Vagina (tissue), 2 donors: ENCODE measurements around the gene EXD3.

Experiments used
- CTCF ChIP-seq, 3 experiments: fragments of 450-650 bp in 2 of 3; fragments of 200-600 bp in 1 of 3; sonication (generic) in 1 of 3; IDR thresholded peaks; one replicate each; pipeline ENCODE4 v1.5.1; 2017 to 2019; ENCODE audit warnings: antibody characterized with exemption in 3 of 3, mild to moderate bottlenecking in 2 of 3, moderate library complexity in 2 of 3
- POLR2A ChIP-seq, 2 donors: fragments of 450-650 bp; IDR thresholded peaks; one replicate each; pipeline ENCODE4 v1.6.1; 2017; ENCODE audit warnings: antibody characterized with exemption in 2 of 2, mild to moderate bottlenecking in 2 of 2, moderate library complexity in 2 of 2

GRCh38 chr9:137454145-137454596 lies 31.2 kb upstream of the EXD3 start:
- TF ChIP-seq CTCF (IDR thresholded peaks at IDR 0.05) (no peak), POLR2A (IDR thresholded peaks at IDR 0.05) (no peak)
